Astrocyte of the spinal cord (primary cell): ENCODE measurements around the gene SAYSD1.

Experiments
- DNase-seq: peaks from one replicate; pipeline ENCODE4 v3.0.0; 2011; ENCODE audit warnings: low read depth, low spot score
- H3K4me3 ChIP-seq: 2 replicates; pipeline ENCODE4 v1.5.1; 2011; ENCODE audit warnings: low read depth, mild to moderate bottlenecking, low read length, moderate library complexity
- CTCF ChIP-seq: IDR thresholded peaks from 2 replicates; pipeline ENCODE4 v1.5.1; 2012; ENCODE audit warnings: low read depth, mild to moderate bottlenecking, low read length, inconsistent platforms
- in situ Hi-C: cut with HindIII; loops from 2 replicates; pipeline ENCODE4 v1.10.0; 2017; ENCODE audit warnings: low sequenced_read_pairs

The SAYSD1 gene

DNA sequence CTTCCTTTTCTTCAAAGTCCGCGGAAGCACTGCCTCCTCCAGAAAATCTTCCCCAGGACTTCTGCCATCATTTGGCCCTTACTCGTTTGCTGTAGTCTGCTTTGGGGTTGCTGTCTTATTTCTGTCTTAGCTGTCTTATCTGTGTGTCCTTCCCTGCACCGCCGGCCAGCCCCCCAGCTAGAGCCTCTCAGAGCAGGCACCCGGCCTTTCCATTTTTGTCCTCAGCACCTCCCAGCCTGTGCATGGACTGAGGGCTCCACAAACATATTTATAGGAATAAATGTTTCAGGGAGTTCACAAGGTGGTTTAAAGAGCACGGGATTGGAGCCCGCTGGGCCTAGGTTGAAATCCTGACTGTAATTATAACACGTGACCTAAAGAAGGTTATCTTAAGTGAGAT lies 58.3 kb downstream of the SAYSD1 start:
- TF ChIP-seq CTCF = no peak
- DNase-seq = no peak
- no peak overlapping the region for H3K4me3 ChIP-seq
- in situ Hi-C loops = no loop called here

DNA sequence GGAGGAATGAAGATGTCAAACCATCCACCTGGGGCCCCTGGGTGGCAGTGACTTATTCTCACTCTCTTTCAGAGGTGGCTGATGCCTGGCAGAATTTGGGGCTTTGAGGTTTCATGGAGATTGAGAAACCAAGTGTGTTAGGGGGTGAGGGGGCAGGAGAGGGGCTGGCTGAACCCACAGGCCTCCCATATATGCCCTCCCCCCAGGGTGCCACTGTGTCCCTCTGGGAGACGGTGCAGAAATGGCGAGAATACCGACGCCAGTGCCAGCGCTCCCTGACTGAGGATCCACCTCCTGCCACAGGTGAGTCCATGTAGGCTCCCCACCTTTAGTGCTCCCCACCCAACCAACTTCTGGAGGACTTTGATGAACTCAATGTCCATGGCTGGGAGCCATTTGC lies 58.8 kb downstream of the SAYSD1 start:
- in situ Hi-C loops = no loop called here
- no peak for TF ChIP-seq CTCF
- H3K4me3 ChIP-seq = no peak overlapping the region
- DNase-seq = no peak

DNA sequence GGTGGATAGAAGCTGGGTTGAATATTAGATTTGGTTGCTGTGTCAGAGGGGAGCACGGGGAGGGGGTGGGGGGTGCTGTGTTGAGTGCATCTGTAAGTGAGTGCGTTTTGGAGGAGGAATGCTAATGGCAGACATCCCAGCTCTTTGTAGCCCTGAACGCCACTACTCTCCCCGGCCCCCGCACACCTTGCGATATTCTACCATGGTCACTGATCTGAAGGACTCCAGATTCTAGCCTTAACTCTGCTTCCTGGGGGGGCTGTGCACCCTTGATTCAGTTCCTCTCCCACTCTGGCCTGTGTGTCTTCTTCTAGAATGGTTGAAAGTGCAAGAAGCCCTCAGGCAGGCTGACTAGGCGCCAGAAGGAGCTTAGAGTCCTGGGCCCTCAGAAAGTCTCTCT lies 59.3 kb downstream of the SAYSD1 start:
- no peak overlapping the region for H3K4me3 ChIP-seq
- in situ Hi-C loops = no loop called here

GRCh38 chr6:39054577-39055142 lies 60.3 kb downstream of the SAYSD1 start:
- TF ChIP-seq CTCF = no peak
- no peak overlapping the region for H3K4me3 ChIP-seq
- no peak for DNase-seq
- in situ Hi-C loops = no loop called here

More for the DNA sequence above, 59.3 kb downstream of the SAYSD1 start:
- no peak for DNase-seq
- TF ChIP-seq CTCF = no peak
